Mucosa of descending colon (tissue), 3 donors: ENCODE results near the gene SLC33A1. TPM values are rescaled to one million over a fixed set of nuclear protein-coding genes. Genes with fewer than 3 reads are reported as not detected.
"Not testable (repeated sequence)": the region's sequence is repeated elsewhere in the genome, so short reads cannot be mapped to it uniquely, and the experiment has no call there.

Experiments used
- ATAC-seq: fragments of 200-7000 bp; cut with Tn5 transposase; one replicate; pipeline ENCODE4 v1.9.1; 2020; ENCODE audit warnings: mild to moderate bottlenecking, moderate library complexity
- DNase-seq, 3 donors: peaks; one replicate each; pipeline ENCODE4 v3.0.0-alpha.2; 2020
- H3K36me3 ChIP-seq: fragments of 200-600 bp; one replicate; pipeline ENCODE4 v1.8.0; 2021; ENCODE audit warnings: low read depth, mild to moderate bottlenecking
- H3K4me1 ChIP-seq: fragments of 200-600 bp; one replicate; pipeline ENCODE4 v1.8.0; 2021; ENCODE audit warnings: low read depth, mild to moderate bottlenecking
- H3K4me3 ChIP-seq: fragments of 200-600 bp; one replicate; pipeline ENCODE4 v1.8.0; 2021; ENCODE audit warnings: mild to moderate bottlenecking
- H3K9me3 ChIP-seq: fragments of 200-600 bp; one replicate; pipeline ENCODE4 v1.8.0; 2021; ENCODE audit warnings: mild to moderate bottlenecking
- intact Hi-C, 2 donors: fragments of 100-400 bp; cut with DNase I in 1 of 2; cut with micrococcal nuclease in 1 of 2; formaldehyde crosslinking; loops; one replicate each; pipeline versions ENCODE4 v1.11.0 to v1.11.1; 2022; cut with DNase I, micrococcal nuclease
- total RNA-seq, 3 donors: library from RNA; stranded (reverse); fragmentation: NEBNext Ultra II Directional in 2 of 3; extraction: Animal tissue kit (Norgen Biotek cat#: 25700) in 2 of 3; gene quantifications; one replicate each; pipeline versions ENCODE4 v1.2.1 to v1.2.4, GENCODE V29; 2021 to 2023
- TF ChIP-seq, protein P1 (sequence below): fragments of 200-600 bp; IDR thresholded peaks from one replicate; pipeline ENCODE4 v1.8.0; 2022; ENCODE audit warnings: antibody characterized with exemption, mild to moderate bottlenecking
- donor health status: DM: no; HTN: no; CAD: no; lungs with moderate emphysema.
- donor health status: DM: no; HTN: no; CAD: no.
- donor health status: DM: no; HTN: yes; CAD: no.

The SLC33A1 gene
- total RNA-seq, 3 donors from 2014 or later, result 25.8 to 31.0 (median 27.8) TPM

DNA sequence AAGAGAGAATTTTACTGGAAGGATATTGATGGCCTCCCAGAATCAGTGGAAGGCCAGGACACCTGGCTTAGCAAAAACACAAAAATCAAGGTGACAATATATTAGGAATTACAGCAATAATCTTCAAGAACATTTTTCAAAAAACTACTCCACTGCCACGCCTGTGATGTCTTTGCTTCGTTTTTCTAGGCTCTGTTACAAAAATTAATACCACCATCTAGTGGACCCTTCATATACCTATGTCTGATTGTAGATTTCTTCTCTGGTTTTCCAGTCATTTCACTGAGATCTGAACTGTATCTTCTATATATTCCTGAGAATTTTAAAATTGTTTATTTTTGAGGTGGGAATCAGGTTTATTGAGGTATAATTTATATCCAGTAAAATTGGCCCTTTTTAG is 5.6 kb upstream of the SLC33A1 start:
- intact Hi-C loops, result no loop called here
- ATAC-seq (no peak), DNase-seq (no peak)
- TF ChIP-seq, protein P1, sequence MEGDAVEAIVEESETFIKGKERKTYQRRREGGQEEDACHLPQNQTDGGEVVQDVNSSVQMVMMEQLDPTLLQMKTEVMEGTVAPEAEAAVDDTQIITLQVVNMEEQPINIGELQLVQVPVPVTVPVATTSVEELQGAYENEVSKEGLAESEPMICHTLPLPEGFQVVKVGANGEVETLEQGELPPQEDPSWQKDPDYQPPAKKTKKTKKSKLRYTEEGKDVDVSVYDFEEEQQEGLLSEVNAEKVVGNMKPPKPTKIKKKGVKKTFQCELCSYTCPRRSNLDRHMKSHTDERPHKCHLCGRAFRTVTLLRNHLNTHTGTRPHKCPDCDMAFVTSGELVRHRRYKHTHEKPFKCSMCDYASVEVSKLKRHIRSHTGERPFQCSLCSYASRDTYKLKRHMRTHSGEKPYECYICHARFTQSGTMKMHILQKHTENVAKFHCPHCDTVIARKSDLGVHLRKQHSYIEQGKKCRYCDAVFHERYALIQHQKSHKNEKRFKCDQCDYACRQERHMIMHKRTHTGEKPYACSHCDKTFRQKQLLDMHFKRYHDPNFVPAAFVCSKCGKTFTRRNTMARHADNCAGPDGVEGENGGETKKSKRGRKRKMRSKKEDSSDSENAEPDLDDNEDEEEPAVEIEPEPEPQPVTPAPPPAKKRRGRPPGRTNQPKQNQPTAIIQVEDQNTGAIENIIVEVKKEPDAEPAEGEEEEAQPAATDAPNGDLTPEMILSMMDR, result no peak
- no peaks in the 10 kb centered on the region for H3K9me3 ChIP-seq
- H3K4me1 ChIP-seq, result no peaks in the 10 kb centered on the region
- no peak overlapping the region for H3K4me3 ChIP-seq
- no peaks in the 10 kb centered on the region for H3K36me3 ChIP-seq

- Histone ChIP-seq H3K36me3 (no peaks in the 10 kb centered on the region), H3K4me3 (peak overlapping the region; percentile 87), H3K9me3 (no peaks in the 10 kb centered on the region), H3K4me1 (peaks cover 40% of the 10 kb centered on the region)
- intact Hi-C loops, result no loop called here
- peak in 2 of 3 donors; percentile 12 to 72 for DNase-seq
- peak; percentile 1 for ATAC-seq
- TF ChIP-seq, protein P1, result no peak
Observed at GRCh38 chr3:155853214-155854140, 750 bp downstream of the SLC33A1 start.

- TF ChIP-seq, protein P1, result no peak
- Histone ChIP-seq H3K4me1 (peaks cover 43% of the 10 kb centered on the region), H3K9me3 (no peaks in the 10 kb centered on the region), H3K4me3 (no peak overlapping the region), H3K36me3 (no peaks in the 10 kb centered on the region)
- intact Hi-C loops, result no loop called here
- ATAC-seq, result no peak
- no peak for DNase-seq
Observed at GRCh38 chr3:155852341-155852740, 1.9 kb downstream of the SLC33A1 start.

DNA sequence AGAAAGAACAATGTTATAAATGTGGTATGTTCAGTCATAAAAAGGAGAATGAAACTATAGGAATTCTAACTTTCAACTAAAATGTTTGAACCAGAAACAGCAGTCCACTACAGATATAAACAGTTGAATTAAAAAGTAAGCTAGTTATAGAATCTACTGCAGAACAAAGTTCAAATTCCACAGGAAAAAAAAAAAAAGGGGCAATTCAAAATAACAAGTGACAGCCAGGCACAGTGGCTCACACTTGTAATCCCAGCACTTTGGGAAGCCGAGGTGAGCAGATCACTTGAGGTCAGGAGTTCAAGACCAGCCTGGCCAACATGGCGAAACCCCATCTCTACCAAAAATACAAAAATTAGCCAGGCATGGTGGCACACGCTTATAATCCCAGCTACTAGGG is 4.8 kb downstream of the SLC33A1 start:
- H3K4me1 ChIP-seq, result peaks cover 43% of the 10 kb centered on the region
- ATAC-seq, H3K36me3 ChIP-seq, H3K9me3 ChIP-seq, H3K4me3 ChIP-seq, intact Hi-C loops, DNase-seq: not testable (repeated sequence)

DNA sequence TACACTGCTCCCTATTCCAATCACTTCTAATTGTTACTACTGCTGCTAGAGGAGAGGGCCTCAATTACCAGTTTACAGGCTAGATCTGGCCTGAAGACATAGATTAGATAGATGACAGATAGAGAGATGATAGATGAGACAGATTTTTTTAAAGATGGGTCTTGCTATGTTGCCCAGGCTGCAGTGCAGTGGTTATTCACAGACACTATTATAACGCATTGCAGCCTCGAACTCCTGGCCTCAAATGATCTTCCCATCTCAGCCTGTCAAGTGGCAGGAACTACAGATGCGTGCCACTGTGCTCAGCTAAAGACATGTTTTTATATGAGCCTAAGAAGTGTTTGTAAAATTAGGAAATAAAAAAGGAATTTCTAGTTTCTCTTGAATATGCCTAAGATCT is 6.2 kb downstream of the SLC33A1 start:
- H3K9me3 ChIP-seq, result no peaks in the 10 kb centered on the region
- ATAC-seq, result no peak
- peaks cover 42% of the 10 kb centered on the region for H3K4me1 ChIP-seq
- H3K4me3 ChIP-seq, result no peak overlapping the region
- intact Hi-C loops, result no loop called here
- no peak for DNase-seq
- no peaks in the 10 kb centered on the region for H3K36me3 ChIP-seq
- TF ChIP-seq, protein P1, result no peak

GRCh38 chr3:155846119-155846518 is 8.1 kb downstream of the SLC33A1 start:
- peaks cover 24% of the 10 kb centered on the region for H3K4me1 ChIP-seq
- H3K4me3 ChIP-seq, result no peak overlapping the region
- DNase-seq, result no peak
- ATAC-seq, result no peak
- TF ChIP-seq, protein P1, result no peak
- intact Hi-C loops, result no loop called here
- H3K36me3 ChIP-seq, result no peaks in the 10 kb centered on the region
- no peaks in the 10 kb centered on the region for H3K9me3 ChIP-seq
